Hepatocyte (in vitro differentiated cells): ENCODE measurements around the gene SLC29A3. TPM values are rescaled to one million over a fixed set of nuclear protein-coding genes. Genes with fewer than 3 reads are reported as not detected.

ENCODE experiments used
- DNase-seq: peaks from one replicate; pipeline ENCODE4 v3.0.0-alpha.2; 2016; ENCODE audit warnings: low spot score
- H2AFZ ChIP-seq: fragments of 200-600 bp; sonication (generic); 2 replicates; pipeline ENCODE4 v1.6.0; 2016; ENCODE audit warnings: antibody characterized with exemption, mild to moderate bottlenecking
- H3K27ac ChIP-seq: fragments of 200-600 bp; sonication (generic); 2 replicates; pipeline ENCODE4 v1.5.1; 2016; ENCODE audit warnings: mild to moderate bottlenecking
- H3K27me3 ChIP-seq: fragments of 200-600 bp; sonication (generic); 2 replicates; pipeline ENCODE4 v1.6.1; 2016
- H3K36me3 ChIP-seq: fragments of 200-600 bp; sonication (generic); replicated peaks from 2 replicates; pipeline ENCODE4 v1.5.1; 2016; ENCODE audit warnings: low read depth; ENCODE audit not compliant: insufficient read depth
- H3K4me1 ChIP-seq: fragments of 200-600 bp; sonication (generic); 2 replicates; pipeline ENCODE4 v1.5.1; 2016; ENCODE audit warnings: mild to moderate bottlenecking, moderate library complexity; ENCODE audit not compliant: insufficient read depth
- H3K4me2 ChIP-seq: fragments of 200-600 bp; sonication (generic); 2 replicates; pipeline ENCODE4 v1.6.0; 2016
- H3K4me3 ChIP-seq: fragments of 200-600 bp; sonication (generic); 2 replicates; pipeline ENCODE4 v1.5.1; 2016; ENCODE audit warnings: mild to moderate bottlenecking
- H3K79me2 ChIP-seq: fragments of 200-600 bp; sonication (generic); 2 replicates; pipeline ENCODE4 v1.6.0; 2017; ENCODE audit warnings: mild to moderate bottlenecking
- H3K9me2 ChIP-seq: fragments of 200-600 bp; sonication (generic); replicated peaks from 2 replicates; pipeline ENCODE4 v1.6.0; 2017; ENCODE audit warnings: mild to moderate bottlenecking; ENCODE audit not compliant: insufficient read depth
- H3K9me3 ChIP-seq: fragments of 200-600 bp; sonication (generic); 2 replicates; pipeline ENCODE4 v1.5.1; 2016; ENCODE audit warnings: low read depth, mild to moderate bottlenecking
- H4K20me1 ChIP-seq: fragments of 200-600 bp; sonication (generic); 2 replicates; pipeline ENCODE4 v1.6.0; 2016; ENCODE audit warnings: mild to moderate bottlenecking; ENCODE audit not compliant: insufficient read depth, poor library complexity, severe bottlenecking
- CTCF ChIP-seq: fragments of 200-600 bp; sonication (generic); IDR thresholded peaks from 2 replicates; pipeline ENCODE4 v1.5.1; 2016; ENCODE audit warnings: antibody characterized with exemption, mild to moderate bottlenecking; ENCODE audit not compliant: poor library complexity
- EZH2 ChIP-seq: fragments of 200-600 bp; sonication (generic); IDR thresholded peaks from 2 replicates; pipeline ENCODE4 v1.6.1; 2016; ENCODE audit warnings: antibody characterized with exemption, mild to moderate bottlenecking, borderline replicate concordance
- EZH2phosphoT487 ChIP-seq: fragments of 200-600 bp; sonication (generic); IDR thresholded peaks from one replicate; pipeline ENCODE4 v1.6.1; 2018; ENCODE audit warnings: antibody characterized with exemption, mild to moderate bottlenecking, low read depth, moderate library complexity; ENCODE audit not compliant: unreplicated experiment, severe bottlenecking
- WGBS: methylation state at CpG from one replicate; pipeline ENCODE4 v1.1.6; 2016; ENCODE audit warnings: low lambda C conversion rate; ENCODE audit errors: missing lambda C conversion rate; 5-methylcytosine and 5-hydroxymethylcytosine counted together
- polyA plus RNA-seq: library from polyadenylated mRNA; unstranded; fragments of >200 nt; fragmentation: Nextera tagmentation; extraction: Ambion mirVana; gene quantifications from 2 replicates; pipeline ENCODE4 v1.2.1, GENCODE V29; 2016
- total RNA-seq: library from RNA; depleted of rRNA; stranded (reverse); fragments of >200 nt; gene quantifications from 2 replicates; pipeline ENCODE4 v1.2.3, GENCODE V29; 2014

SLC29A3 gene
- total and polyA plus RNA-seq, 2 experiments from 2014 or later: 8.4 to 12.0 TPM

GRCh38 chr10:71365366-71365765, 46.3 kb downstream of the SLC29A3 start:
- Histone ChIP-seq H3K36me3 (no peaks in the 10 kb centered on the region), H3K79me2 (no peaks in the 10 kb centered on the region), H3K9me2 (no peaks in the 10 kb centered on the region), H3K4me1 (no peaks in the 10 kb centered on the region), H2AFZ (no peak overlapping the region), H3K27me3 (no peaks in the 10 kb centered on the region), H3K4me2 (no peak overlapping the region), H4K20me1 (no peaks in the 10 kb centered on the region), H3K27ac (no peak overlapping the region), H3K9me3 (no peaks in the 10 kb centered on the region), H3K4me3 (no peak overlapping the region)
- 100% methylated on average over 6 of the region's 6 CpGs for WGBS
- no peak for DNase-seq
- TF ChIP-seq CTCF (no peak), EZH2 (no peak), EZH2phosphoT487 (no peak)

GRCh38 chr10:71366690-71367089, 47.6 kb downstream of the SLC29A3 start:
- Histone ChIP-seq H3K36me3 (no peaks in the 10 kb centered on the region), H2AFZ (no peak overlapping the region)
- WGBS: 83% methylated on average over 8 of the region's 8 CpGs

GRCh38 chr10:71367271-71367670, 48.2 kb downstream of the SLC29A3 start:
- Histone ChIP-seq H3K27ac (no peak overlapping the region), H3K4me1 (no peaks in the 10 kb centered on the region), H2AFZ (no peak overlapping the region), H3K79me2 (no peaks in the 10 kb centered on the region), H3K4me2 (no peak overlapping the region), H4K20me1 (no peaks in the 10 kb centered on the region), H3K9me3 (no peaks in the 10 kb centered on the region), H3K27me3 (no peaks in the 10 kb centered on the region), H3K4me3 (no peak overlapping the region), H3K9me2 (no peaks in the 10 kb centered on the region), H3K36me3 (no peaks in the 10 kb centered on the region)
- DNase-seq: no peak
- 100% methylated on average over 2 of the region's 2 CpGs for WGBS
- TF ChIP-seq CTCF: no peak

More at GRCh38 chr10:71366690-71367089, 47.6 kb downstream of the SLC29A3 start:
- Histone ChIP-seq H3K4me2 (no peak overlapping the region), H4K20me1 (no peaks in the 10 kb centered on the region), H3K4me3 (no peak overlapping the region), H3K79me2 (no peaks in the 10 kb centered on the region), H3K27me3 (no peaks in the 10 kb centered on the region), H3K4me1 (no peaks in the 10 kb centered on the region), H3K9me3 (no peaks in the 10 kb centered on the region), H3K27ac (no peak overlapping the region), H3K9me2 (no peaks in the 10 kb centered on the region)
- TF ChIP-seq EZH2phosphoT487: no peak
- TF ChIP-seq EZH2: no peak
- no peak for TF ChIP-seq CTCF
- no peak for DNase-seq

GRCh38 chr10:71368176-71368575, 49.1 kb downstream of the SLC29A3 start:
- 89% methylated on average over 1 of the region's 1 CpG for WGBS
- Histone ChIP-seq H3K79me2 (no peaks in the 10 kb centered on the region), H2AFZ (no peak overlapping the region), H4K20me1 (no peaks in the 10 kb centered on the region), H3K27me3 (no peaks in the 10 kb centered on the region), H3K9me2 (no peaks in the 10 kb centered on the region), H3K36me3 (no peaks in the 10 kb centered on the region), H3K4me3 (no peak overlapping the region), H3K9me3 (no peaks in the 10 kb centered on the region), H3K4me1 (no peaks in the 10 kb centered on the region), H3K4me2 (no peak overlapping the region), H3K27ac (no peak overlapping the region)
- no peak for DNase-seq
- TF ChIP-seq EZH2 (no peak), EZH2phosphoT487 (no peak), CTCF (no peak)
